HG02870 (cell line): Measurements from ENCODE around the gene MKRN2.
A peak's percentile ranks its signal among the peaks of the same experiment; 100 is the strongest.
"Not testable (repeated sequence)": the region's sequence is repeated elsewhere in the genome, so short reads cannot be mapped to it uniquely, and the experiment has no call there.

Experiments used
- ATAC-seq: cut with Tn5 transposase; IDR thresholded peaks from one replicate; pipeline ENCODE4 v1.9.1; 2021; ENCODE audit warnings: mild to moderate bottlenecking, moderate library complexity; ENCODE audit not compliant: unreplicated experiment

MKRN2 gene

GRCh38 chr3:12556690-12557472, at the start of gene MKRN2:
Gene MKRN2 (plus strand): TSS chr3:12557087. CDS start chr3:12557151, 64 bp downstream.
- ATAC-seq = peak; percentile 69

GRCh38 chr3:12507591-12508281, 49.2 kb upstream of the MKRN2 start:
- ATAC-seq = no peak

- no peak for ATAC-seq
Observed at GRCh38 chr3:12508291-12508700, 48.6 kb upstream of the MKRN2 start.

GRCh38 chr3:12509466-12509865, 47.4 kb upstream of the MKRN2 start:
- ATAC-seq = no peak

- ATAC-seq = no peak
Observed at GRCh38 chr3:12512534-12513118, 44.3 kb upstream of the MKRN2 start.

- no peak for ATAC-seq
Observed at GRCh38 chr3:12513694-12514446, 43.0 kb upstream of the MKRN2 start.

GRCh38 chr3:12515631-12516030, 41.3 kb upstream of the MKRN2 start:
- ATAC-seq = no peak

GRCh38 chr3:12516873-12517272, 40.0 kb upstream of the MKRN2 start:
- no peak for ATAC-seq

- no peak for ATAC-seq
Observed at GRCh38 chr3:12518261-12519028, 38.4 kb upstream of the MKRN2 start.

- ATAC-seq = no peak
Observed at GRCh38 chr3:12521010-12521409, 35.9 kb upstream of the MKRN2 start.

GRCh38 chr3:12522721-12523120, 34.2 kb upstream of the MKRN2 start:
- ATAC-seq = no peak

- no peak for ATAC-seq
Observed at GRCh38 chr3:12527757-12528143, 29.1 kb upstream of the MKRN2 start.

- ATAC-seq = no peak
Observed at GRCh38 chr3:12532182-12532581, 24.7 kb upstream of the MKRN2 start.

GRCh38 chr3:12536423-12536822, 20.5 kb upstream of the MKRN2 start:
- ATAC-seq = no peak

- ATAC-seq = no peak
Observed at GRCh38 chr3:12541625-12542024, 15.3 kb upstream of the MKRN2 start.

- ATAC-seq = not testable (repeated sequence)
Observed at GRCh38 chr3:12543497-12543896, 13.4 kb upstream of the MKRN2 start.

- no peak for ATAC-seq
Observed at GRCh38 chr3:12544652-12545472, 12.0 kb upstream of the MKRN2 start.

- no peak for ATAC-seq
Observed at GRCh38 chr3:12545473-12545791, 11.5 kb upstream of the MKRN2 start, which contains the start of gene MKRN2OS. Gene MKRN2OS (minus strand): TSS chr3:12545499. CDS start chr3:12545464, 35 bp downstream.

GRCh38 chr3:12549971-12550760, 6.7 kb upstream of the MKRN2 start:
- ATAC-seq = no peak
